ENCODE data around the gene ISL2.

DNA sequence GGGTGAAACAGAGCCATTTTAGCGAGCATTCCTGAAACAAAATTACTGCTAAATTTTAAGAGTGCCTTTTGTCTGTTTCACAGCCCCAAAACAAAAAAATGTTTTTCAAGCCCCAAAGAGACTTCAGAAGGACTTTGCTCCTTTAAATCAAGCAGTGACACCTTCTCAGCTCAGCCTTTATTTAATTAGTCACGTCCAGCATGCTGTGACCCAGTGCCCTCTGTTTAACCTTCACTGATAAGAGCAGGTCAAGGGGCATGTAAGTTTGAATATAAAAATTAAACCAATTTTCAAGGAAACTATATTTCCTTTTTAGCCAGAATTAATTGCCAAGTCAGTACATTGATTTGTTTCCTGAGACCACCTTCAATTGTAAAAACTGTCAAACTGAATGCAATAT, 40.6 kb downstream of the ISL2 start:
- no peak for TF ChIP-seq EZH2phosphoT487 (IDR thresholded peaks at IDR 0.05; ENCODE audit: borderline replicate concordance, low read depth, low read length)
- TF ChIP-seq, protein P1, sequence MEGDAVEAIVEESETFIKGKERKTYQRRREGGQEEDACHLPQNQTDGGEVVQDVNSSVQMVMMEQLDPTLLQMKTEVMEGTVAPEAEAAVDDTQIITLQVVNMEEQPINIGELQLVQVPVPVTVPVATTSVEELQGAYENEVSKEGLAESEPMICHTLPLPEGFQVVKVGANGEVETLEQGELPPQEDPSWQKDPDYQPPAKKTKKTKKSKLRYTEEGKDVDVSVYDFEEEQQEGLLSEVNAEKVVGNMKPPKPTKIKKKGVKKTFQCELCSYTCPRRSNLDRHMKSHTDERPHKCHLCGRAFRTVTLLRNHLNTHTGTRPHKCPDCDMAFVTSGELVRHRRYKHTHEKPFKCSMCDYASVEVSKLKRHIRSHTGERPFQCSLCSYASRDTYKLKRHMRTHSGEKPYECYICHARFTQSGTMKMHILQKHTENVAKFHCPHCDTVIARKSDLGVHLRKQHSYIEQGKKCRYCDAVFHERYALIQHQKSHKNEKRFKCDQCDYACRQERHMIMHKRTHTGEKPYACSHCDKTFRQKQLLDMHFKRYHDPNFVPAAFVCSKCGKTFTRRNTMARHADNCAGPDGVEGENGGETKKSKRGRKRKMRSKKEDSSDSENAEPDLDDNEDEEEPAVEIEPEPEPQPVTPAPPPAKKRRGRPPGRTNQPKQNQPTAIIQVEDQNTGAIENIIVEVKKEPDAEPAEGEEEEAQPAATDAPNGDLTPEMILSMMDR (conservative IDR thresholded peaks at IDR 0.05; ENCODE audit: low read length) = no peak

All from OCI-LY7 (cell line).